Aorta (tissue), 5 donors: ENCODE results near the gene PALLD. TPM values are rescaled to one million over a fixed set of nuclear protein-coding genes. Genes with fewer than 3 reads are reported as not detected.
A peak's percentile ranks its signal among the peaks of the same experiment; 100 is the strongest.

Experiments
- ATAC-seq: fragments of 200-7000 bp; cut with Tn5 transposase; one replicate; pipeline ENCODE4 v1.9.1; 2022; ENCODE audit warnings: moderate library complexity; ENCODE audit not compliant: low FRiP score
- DNase-seq, 2 donors: peaks; one replicate each; pipeline ENCODE4 v3.0.0-alpha.2; 2020
- H3K27ac ChIP-seq, 2 donors: one replicate each; pipeline ENCODE4 v1.5.1; 2013; ENCODE audit warnings: low read length in 2 of 2, mild to moderate bottlenecking in 2 of 2, moderate library complexity in 2 of 2, control low read depth in 1 of 2, inconsistent platforms in 1 of 2, low read depth in 1 of 2
- H3K27me3 ChIP-seq, 2 donors: one replicate each; pipeline ENCODE4 v1.6.1; 2013; ENCODE audit warnings: control low read depth in 1 of 2, low read length in 1 of 2, mild to moderate bottlenecking in 1 of 2, moderate library complexity in 1 of 2; ENCODE audit not compliant: insufficient read depth in 2 of 2, control insufficient read depth in 1 of 2
- H3K36me3 ChIP-seq, 2 donors: one replicate each; pipeline ENCODE4 v1.6.1; 2013; ENCODE audit warnings: control low read depth in 1 of 2, low read length in 1 of 2, mild to moderate bottlenecking in 1 of 2; ENCODE audit not compliant: insufficient read depth in 2 of 2, control insufficient read depth in 1 of 2
- H3K4me1 ChIP-seq, 2 donors: one replicate each; pipeline ENCODE4 v1.6.1; 2013; ENCODE audit warnings: low read length in 2 of 2, control low read depth in 1 of 2, mild to moderate bottlenecking in 1 of 2, moderate library complexity in 1 of 2; ENCODE audit not compliant: insufficient read depth in 2 of 2, control insufficient read depth in 1 of 2
- H3K4me3 ChIP-seq, 2 donors: one replicate each; pipeline ENCODE4 v1.5.1; 2013; ENCODE audit warnings: low read length in 2 of 2, control low read depth in 1 of 2, mild to moderate bottlenecking in 1 of 2
- H3K9me3 ChIP-seq: one replicate; pipeline ENCODE4 v1.6.1; 2013; ENCODE audit warnings: mild to moderate bottlenecking, low read length; ENCODE audit not compliant: control insufficient read depth
- WGBS, 2 donors: extraction: QIAGEN DNeasy Blood & Tissue Kit; methylation state at CpG; one replicate each; pipeline ENCODE4 v1.1.7; 2013; 5-methylcytosine and 5-hydroxymethylcytosine counted together
- intact Hi-C, 2 donors: fragments of 100-400 bp; cut with DNase I; formaldehyde crosslinking; loops; one replicate each; pipeline versions ENCODE4 v1.14.2 to v1.15.0; 2022
- polyA plus RNA-seq, 2 donors: library from polyadenylated mRNA; stranded (reverse); fragments of 200-250 nt; gene quantifications; one replicate each; pipeline ENCODE4 v1.2.3, GENCODE V29; 2013
- total RNA-seq, 2 donors: library from RNA; stranded (reverse); fragmentation: NEBNext Ultra II Directional; extraction: Animal tissue kit (Norgen Biotek cat#: 25700); gene quantifications; one replicate each; pipeline ENCODE4 v1.2.1, GENCODE V29; 2021
- donor health status: healthy with polysubstance abuse.
- donor health status: Bipolar disorder and iron deficiency.
- donor health status: DM: no; HTN: no; CAD: no.
- donor health status: DM: no; HTN: no; CAD: no.
- donor health status: DM: yes; HTN: yes; CAD: no.

PALLD gene
- total and polyA plus RNA-seq, 4 donors, result 253 to 626 (median 464) TPM

GRCh38 chr4:168859100-168859499, 362.2 kb downstream of the PALLD start:
- Histone ChIP-seq H3K4me1 (peaks cover 7 to 19% of the 10 kb centered on the region in 2 donors), H3K27ac (peak overlapping the region; percentile 74 to 90), H3K9me3 (no peaks in the 10 kb centered on the region), H3K4me3 (no peak overlapping the region), H3K36me3 (no peaks in the 10 kb centered on the region), H3K27me3 (no peaks in the 10 kb centered on the region)
- ATAC-seq (no peak), DNase-seq (no peak)
- intact Hi-C loops, result loop anchor here in 1 of 2 donors (10.0 kb wide), 1 partner anchor 146 kb away; no protein-coding TSS in a partner anchor
- WGBS, 2 donors, result 46 to 48% methylated on average over 7 of the region's 7 CpGs

GRCh38 chr4:168859888-168860694, 363.2 kb downstream of the PALLD start:
- WGBS, 2 donors, result 74 to 75% methylated on average over 9 of the region's 9 CpGs
- H3K9me3 ChIP-seq, result no peaks in the 10 kb centered on the region
- no peaks in the 10 kb centered on the region for H3K27me3 ChIP-seq
- intact Hi-C loops, result loop anchor here in 1 of 2 donors (10.0 kb wide), 1 partner anchor 145 kb away; no protein-coding TSS in a partner anchor
- DNase-seq (no peak), ATAC-seq (no peak)
- peak overlapping the region; percentile 74 to 86 for H3K27ac ChIP-seq
- H3K4me3 ChIP-seq, result no peak overlapping the region
- peaks cover 4 to 16% of the 10 kb centered on the region in 2 donors for H3K4me1 ChIP-seq
- peaks cover 0 to 1% of the 10 kb centered on the region in 2 donors for H3K36me3 ChIP-seq

GRCh38 chr4:168860827-168861226, 364.0 kb downstream of the PALLD start:
- intact Hi-C loops, result no loop called here
- DNase-seq (no peak), ATAC-seq (no peak)
- H3K4me1 ChIP-seq, result peaks cover 6 to 11% of the 10 kb centered on the region in 2 donors
- H3K4me3 ChIP-seq, result no peak overlapping the region
- WGBS, 2 donors, result 10 to 13% methylated on average over 3 of the region's 3 CpGs
- H3K36me3 ChIP-seq, result peaks cover 0 to 2% of the 10 kb centered on the region in 2 donors
- peak overlapping the region; percentile 31 to 84 for H3K27ac ChIP-seq
- no peaks in the 10 kb centered on the region for H3K27me3 ChIP-seq
- H3K9me3 ChIP-seq, result no peaks in the 10 kb centered on the region

GRCh38 chr4:168863719-168864647, 367.1 kb downstream of the PALLD start:
- WGBS, 2 donors, result 51 to 56% methylated on average over 10 of the region's 10 CpGs
- H3K27me3 ChIP-seq, result no peaks in the 10 kb centered on the region
- no peak overlapping the region for H3K4me3 ChIP-seq
- DNase-seq (no peak), ATAC-seq (no peak)
- no peaks in the 10 kb centered on the region for H3K9me3 ChIP-seq
- intact Hi-C loops, result no loop called here
- H3K36me3 ChIP-seq, result peaks cover 0 to 2% of the 10 kb centered on the region in 2 donors
- H3K27ac ChIP-seq, result no peak overlapping the region
- peaks cover 4 to 21% of the 10 kb centered on the region in 2 donors for H3K4me1 ChIP-seq

GRCh38 chr4:168864821-168865541, 368.1 kb downstream of the PALLD start:
- peak overlapping the region; percentile 50 to 59 for H3K27ac ChIP-seq
- peaks cover 0 to 2% of the 10 kb centered on the region in 2 donors for H3K36me3 ChIP-seq
- no peak overlapping the region for H3K4me3 ChIP-seq
- no peaks in the 10 kb centered on the region for H3K27me3 ChIP-seq
- no peaks in the 10 kb centered on the region for H3K9me3 ChIP-seq
- peaks cover 3 to 22% of the 10 kb centered on the region in 2 donors for H3K4me1 ChIP-seq
- no peak for DNase-seq
- intact Hi-C loops, result no loop called here
- WGBS, 2 donors, result 26 to 27% methylated on average over 5 of the region's 5 CpGs
- peak; percentile 9 for ATAC-seq

GRCh38 chr4:168865854-168866253, 369.0 kb downstream of the PALLD start:
- no peaks in the 10 kb centered on the region for H3K9me3 ChIP-seq
- peak overlapping the region; percentile 12 to 64 for H3K27ac ChIP-seq
- H3K4me3 ChIP-seq, result no peak overlapping the region
- intact Hi-C loops, result no loop called here
- 34 to 42% methylated on average over 3 of the region's 3 CpGs for WGBS, 2 donors
- peaks cover 3 to 23% of the 10 kb centered on the region in 2 donors for H3K4me1 ChIP-seq
- ATAC-seq (no peak), DNase-seq (no peak)
- no peaks in the 10 kb centered on the region for H3K27me3 ChIP-seq
- peaks cover 0 to 2% of the 10 kb centered on the region in 2 donors for H3K36me3 ChIP-seq

- Histone ChIP-seq H3K9me3 (no peaks in the 10 kb centered on the region), H3K4me1 (peaks cover 5 to 23% of the 10 kb centered on the region in 2 donors), H3K27me3 (no peaks in the 10 kb centered on the region), H3K4me3 (no peak overlapping the region), H3K36me3 (peaks cover under 1 to 2% of the 10 kb centered on the region in 2 donors), H3K27ac (peak overlapping the region; percentile 54 to 97)
- intact Hi-C loops, result no loop called here
- ATAC-seq (no peak), DNase-seq (no peak)
- 81 to 87% methylated on average over 4 of the region's 4 CpGs for WGBS, 2 donors
These were observed 369.8 kb downstream of the PALLD start for GRCh38 chr4:168866635-168867034.

GRCh38 chr4:168867128-168867527, 370.3 kb downstream of the PALLD start:
- 54 to 56% methylated on average over 2 of the region's 2 CpGs for WGBS, 2 donors
- peaks cover 2 to 3% of the 10 kb centered on the region in 2 donors for H3K36me3 ChIP-seq
- no peak for DNase-seq
- intact Hi-C loops, result no loop called here
- no peak for ATAC-seq
- H3K4me1 ChIP-seq, result peaks cover 8 to 26% of the 10 kb centered on the region in 2 donors
- H3K9me3 ChIP-seq, result no peaks in the 10 kb centered on the region
- H3K27me3 ChIP-seq, result no peaks in the 10 kb centered on the region
- peak overlapping the region; percentile 40 to 97 for H3K27ac ChIP-seq
- no peak overlapping the region for H3K4me3 ChIP-seq
